Measurements from ENCODE around the gene LTBP2.

The LTBP2 gene

GRCh38 chr14:74612350-74613021 lies 449 bp upstream of the LTBP2 start:
- DNase-seq (ENCODE audit: low spot score) = peak; percentile 87

DNA sequence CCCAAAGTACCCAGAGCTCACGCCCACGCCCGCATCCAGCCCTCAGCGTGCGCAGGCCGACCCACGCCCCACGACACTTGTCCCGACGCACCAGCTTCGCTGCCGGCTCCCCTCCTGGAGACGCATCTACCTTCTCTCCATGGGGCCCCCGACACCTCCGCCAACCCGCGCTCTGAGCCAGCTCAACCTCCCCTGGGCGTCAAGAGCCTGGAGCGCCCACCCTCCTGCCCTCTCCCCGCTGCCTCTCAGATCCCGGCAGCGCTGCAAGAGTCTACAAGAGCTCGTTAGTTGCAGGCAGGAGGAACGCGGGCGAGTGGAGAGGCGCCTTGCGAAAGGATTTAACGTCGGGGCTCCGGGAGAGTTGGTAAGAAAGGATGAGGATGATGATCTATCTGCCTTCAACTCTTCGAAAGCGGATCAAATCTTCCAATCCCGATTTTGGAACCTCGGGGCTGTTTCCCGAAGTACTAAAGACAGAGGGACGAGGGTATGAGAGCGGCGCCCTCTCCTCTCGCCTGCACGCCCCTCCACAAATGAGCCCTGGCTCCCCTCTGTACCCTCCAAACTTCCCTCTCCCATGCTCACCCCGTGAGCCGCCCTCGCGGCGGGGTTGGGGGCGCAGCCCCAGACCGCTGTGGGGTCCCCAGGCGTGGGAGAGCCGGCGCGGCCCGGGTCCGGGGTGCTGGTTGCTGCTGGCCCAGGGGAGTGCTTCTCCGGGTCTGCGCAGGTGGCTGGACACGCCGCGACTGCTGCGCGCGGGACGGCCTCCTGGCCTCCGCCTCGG lies 979 bp downstream of the LTBP2 start:
- DNase-seq (ENCODE audit: low spot score) = peak; percentile 19

GRCh38 chr14:74610199-74610865 lies 1.7 kb downstream of the LTBP2 start:
- DNase-seq (ENCODE audit: low spot score) = no peak

DNA sequence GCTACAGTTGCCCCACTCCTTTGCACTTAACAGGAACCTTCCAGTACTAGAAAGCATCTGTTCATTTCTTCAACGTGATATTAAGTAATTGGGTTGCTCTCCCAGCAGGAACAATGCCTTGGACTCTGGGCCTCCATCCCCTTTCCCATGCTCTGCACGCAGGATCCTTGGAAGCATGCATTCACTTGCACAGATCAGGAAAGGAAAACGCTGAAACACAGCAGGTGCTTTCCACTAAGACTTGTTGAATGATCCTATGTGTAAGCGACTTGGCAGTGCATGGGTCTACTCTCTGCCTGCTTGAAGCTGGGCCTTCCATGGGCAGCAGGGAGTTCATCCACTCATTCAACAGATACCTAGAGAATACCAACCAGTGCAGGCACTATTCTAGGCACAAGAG lies 2.3 kb downstream of the LTBP2 start:
- peak; percentile 19 for DNase-seq (ENCODE audit: low spot score)

DNA sequence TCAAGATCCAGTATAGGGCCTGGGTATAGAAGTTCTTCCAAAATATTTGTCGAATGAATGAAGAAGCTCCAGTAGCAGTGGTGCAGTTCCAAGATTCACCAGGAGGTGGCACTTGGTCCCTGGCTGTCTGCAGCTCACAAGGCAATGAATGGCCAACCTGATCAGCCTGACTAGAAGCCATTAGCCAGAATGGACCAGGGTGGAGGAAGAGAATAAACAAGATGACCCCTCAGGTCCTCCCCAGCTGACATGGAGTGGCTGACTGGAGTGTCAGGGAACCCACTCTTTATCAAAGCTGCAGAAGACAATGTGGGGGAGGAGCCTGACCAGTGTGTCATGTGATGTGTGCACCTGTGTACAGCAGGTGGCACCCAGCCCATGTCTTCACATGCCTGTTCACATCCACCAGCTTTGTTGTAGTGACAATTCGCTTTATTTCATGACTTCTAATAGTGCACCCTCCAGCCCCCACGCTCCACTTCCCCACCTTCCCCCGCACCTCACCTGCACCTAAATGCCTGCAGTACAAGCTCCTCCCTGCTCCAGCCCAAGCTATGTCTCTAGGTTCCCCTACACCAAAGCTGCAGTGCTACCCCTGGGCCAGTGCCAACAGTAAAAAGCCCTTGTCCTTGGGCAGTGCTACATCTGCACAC lies 3.0 kb downstream of the LTBP2 start:
- DNase-seq (ENCODE audit: low spot score) = peak; percentile 83

- DNase-seq (ENCODE audit: low spot score) = no peak
Observed at GRCh38 chr14:74606727-74607126, 5.3 kb downstream of the LTBP2 start.

DNA sequence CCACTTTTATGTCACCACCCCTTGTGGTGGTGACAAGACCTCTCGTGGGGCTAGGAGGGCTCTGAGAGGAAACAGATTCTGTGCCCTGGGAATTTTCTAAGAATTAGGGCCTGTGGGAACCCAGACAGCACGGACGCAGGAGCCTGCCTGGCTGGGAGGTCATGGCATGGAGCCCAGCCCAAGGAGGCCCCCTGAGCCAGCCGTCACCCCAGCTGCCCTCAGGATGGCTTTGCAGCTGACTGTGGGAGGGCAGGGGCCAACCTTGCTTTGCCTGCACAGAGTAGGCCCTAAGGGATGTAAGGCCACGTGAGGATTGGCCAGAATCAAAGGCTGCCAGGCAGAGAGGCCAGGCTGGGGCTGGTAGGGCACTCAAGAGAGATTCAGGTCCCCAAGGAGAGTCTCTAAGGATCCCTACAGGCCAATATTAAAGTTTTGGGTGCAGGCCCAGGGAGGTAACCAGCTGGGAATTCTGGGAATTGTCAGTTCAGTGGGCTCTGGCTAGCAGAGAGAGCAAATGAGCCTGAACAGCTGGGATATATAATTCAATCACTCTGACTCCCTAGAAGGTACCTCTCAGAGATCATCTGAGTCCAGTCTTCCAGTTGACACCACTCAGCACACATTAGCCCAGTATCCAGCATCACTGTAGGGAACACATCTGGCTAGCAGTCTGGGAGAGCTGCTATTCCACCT lies 6.4 kb downstream of the LTBP2 start:
- DNase-seq (ENCODE audit: low spot score) = no peak

GRCh38 chr14:74604911-74605310 lies 7.1 kb downstream of the LTBP2 start:
- DNase-seq (ENCODE audit: low spot score) = no peak

DNA sequence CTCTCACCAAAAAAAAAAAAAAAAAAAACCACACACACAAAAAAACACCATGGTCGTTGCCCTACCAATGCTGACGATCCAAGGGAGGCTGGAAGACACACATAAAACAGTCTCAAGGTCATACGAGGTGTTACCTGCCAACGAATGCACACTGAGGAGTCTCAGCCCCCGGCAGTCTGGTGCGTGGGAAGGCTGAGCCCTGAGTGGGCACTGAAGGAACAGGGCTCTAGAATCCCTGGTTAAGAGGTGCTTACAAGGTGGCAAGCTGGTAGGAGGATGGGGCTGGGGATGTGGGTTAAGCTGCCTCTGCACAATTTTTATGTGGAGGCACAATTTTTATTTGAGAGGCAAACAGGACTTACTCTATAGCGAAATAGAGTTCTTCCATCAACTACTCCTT lies 7.9 kb downstream of the LTBP2 start:
- no peak for DNase-seq (ENCODE audit: low spot score)

DNA sequence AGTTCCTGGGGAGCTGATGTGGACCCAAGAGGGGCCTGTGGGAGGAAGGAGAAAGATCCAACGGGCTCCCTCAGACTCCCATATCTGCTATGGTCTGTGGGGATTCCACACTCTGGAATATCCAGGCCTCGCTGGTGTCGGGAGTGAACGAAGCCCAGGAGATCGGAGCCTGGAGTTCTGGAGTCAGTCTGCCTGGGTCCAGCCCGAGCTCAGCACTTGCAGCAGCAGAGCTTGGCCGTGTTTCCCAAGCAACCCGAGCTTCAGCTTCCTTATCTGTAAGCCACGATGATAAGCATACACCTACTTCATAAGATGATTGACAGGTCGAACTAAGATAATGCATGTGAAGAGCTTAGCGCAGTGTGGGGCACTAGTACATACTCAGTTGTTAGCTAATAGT lies 10.1 kb downstream of the LTBP2 start:
- no peak for DNase-seq (ENCODE audit: low spot score)

DNA sequence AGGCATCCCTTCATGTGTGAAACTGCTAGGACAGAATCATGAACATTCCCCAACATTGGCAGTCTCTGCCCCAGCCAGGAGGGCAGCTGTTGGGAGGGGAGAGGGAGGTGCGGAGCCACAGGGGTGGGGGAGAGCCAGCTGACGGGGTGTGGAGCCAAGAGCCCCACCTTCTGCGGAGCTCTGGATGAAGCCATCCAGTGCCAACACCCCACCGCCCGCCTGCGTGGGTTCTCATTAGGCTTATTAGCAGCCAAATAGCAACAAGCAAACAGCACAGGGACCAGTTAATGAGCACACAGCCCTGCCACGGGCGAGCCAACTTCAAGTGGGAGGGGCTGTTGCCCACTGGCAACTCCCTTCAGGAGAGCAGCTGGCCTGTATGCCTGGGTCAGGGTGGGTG lies 12.1 kb downstream of the LTBP2 start:
- no peak for DNase-seq (ENCODE audit: low spot score)

DNA sequence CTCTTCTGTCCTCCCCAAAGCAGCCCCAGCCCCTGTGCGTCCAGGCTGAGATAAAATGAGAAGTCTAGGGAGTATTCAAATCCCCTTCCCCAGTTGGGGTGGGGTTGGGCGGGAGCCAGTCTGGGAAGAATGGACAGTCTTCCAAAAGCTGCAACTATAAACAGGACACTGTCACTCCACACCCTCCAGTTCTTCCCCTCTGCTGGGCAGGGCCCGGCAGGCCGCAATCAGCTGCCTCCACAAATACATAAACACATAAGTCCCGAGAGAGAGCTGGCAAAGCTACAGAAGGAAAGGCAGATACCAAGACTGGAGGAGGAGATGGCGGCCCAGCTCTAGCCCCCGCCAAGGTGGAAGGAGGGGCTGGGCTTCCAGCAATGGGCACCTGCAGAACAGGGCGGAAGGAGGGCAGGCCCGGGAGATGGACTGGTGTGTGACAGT lies 12.7 kb downstream of the LTBP2 start:
- no peak for DNase-seq (ENCODE audit: low spot score)

- no peak for DNase-seq (ENCODE audit: low spot score)
Observed at GRCh38 chr14:74596741-74597450, 15.1 kb downstream of the LTBP2 start.

GRCh38 chr14:74595006-74595735 lies 16.9 kb downstream of the LTBP2 start:
- no peak for DNase-seq (ENCODE audit: low spot score)

DNA sequence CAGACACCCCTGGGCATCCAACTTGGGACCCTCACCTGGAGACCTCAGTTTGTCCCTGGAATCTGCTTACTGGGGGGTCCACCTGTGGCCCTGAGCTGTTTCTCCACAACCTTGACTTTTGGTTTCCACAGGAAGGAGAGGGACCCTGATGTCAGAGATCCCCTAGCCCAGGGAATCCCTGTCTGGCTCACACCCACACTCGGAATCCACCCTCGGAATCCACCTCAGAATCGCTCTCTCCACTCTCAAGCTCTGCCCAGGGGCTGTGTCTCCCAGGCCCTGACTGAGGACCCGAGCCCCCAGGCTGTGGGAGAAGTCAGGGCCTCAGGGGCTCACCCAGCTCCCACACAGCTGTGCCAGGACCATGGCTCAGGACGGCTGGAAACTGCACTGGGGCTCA lies 17.4 kb downstream of the LTBP2 start:
- DNase-seq (ENCODE audit: low spot score) = no peak

DNA sequence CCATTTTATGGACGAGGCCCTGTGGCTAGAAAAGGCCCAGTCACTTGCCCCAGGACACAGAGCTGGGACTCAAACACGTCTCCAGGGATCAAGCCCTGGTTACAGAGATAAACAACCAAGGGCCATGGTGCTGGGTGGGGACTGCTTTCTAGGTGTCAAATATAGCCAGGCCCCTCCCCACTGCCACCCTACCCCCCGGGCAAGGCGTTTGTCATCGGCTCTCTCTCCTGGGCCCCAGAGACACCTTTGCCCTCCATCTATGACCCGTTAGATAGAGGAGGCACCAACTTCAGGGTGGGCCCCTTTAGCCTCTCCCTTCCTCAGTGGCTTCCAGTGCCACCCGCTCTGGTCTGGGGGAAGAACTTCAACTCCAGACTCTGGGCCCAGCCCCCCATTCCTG lies 18.0 kb downstream of the LTBP2 start:
- DNase-seq (ENCODE audit: low spot score) = no peak

DNA sequence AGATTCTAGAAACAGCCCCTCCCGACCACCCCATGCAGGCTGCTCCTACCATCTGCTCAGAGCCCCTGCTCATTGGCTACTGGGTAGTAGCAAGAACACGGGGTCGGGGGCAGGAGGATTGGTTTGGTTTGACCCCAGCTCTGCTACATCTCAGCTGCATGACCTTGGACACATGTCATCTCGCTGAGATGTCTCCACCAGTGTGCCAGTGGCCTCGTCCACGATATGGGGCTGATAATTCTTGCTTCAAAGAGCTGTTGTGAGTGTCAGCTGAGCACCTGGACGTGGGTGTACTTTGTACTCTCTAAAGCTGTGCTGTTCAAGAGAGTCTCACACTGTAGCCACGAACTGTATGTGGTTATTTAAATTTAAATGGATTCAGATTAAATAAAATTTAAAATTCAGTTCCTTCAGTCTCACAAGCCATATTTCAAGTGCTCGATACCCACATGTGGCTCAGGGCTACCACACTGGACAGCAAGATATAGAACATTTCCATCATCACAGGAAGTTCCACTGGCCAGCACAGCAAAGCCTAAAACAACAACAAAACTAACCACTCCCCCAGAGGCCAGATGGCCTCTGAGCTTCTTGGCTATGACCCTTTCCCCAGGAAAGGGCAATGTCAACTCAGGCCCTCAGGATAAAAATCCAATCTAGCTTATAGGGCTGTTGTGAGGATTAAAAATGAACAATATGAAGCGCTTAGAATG lies 18.6 kb downstream of the LTBP2 start:
- DNase-seq (ENCODE audit: low spot score) = no peak

GRCh38 chr14:74592476-74593201 lies 19.4 kb downstream of the LTBP2 start:
- no peak for DNase-seq (ENCODE audit: low spot score)

DNA sequence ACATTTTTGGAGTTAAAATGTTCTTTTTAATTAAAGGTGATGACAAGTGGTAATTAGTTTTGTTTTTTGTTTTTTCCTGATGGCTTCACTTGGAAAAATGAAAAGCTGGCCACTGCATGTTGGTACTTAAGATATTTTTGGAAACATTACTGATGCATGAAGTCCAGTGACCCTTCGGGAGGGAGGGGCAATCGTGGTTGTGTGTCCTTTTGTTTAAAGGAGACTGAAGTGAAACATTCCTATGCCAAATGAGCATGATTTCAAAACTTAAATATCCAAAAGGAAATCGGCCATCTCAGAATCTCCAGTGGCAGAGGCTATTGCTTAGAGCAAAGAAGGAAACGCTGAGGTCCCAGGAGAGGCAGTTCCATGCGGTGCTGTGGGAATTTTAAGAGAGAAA lies 20.1 kb downstream of the LTBP2 start:
- DNase-seq (ENCODE audit: low spot score) = no peak

All from kidney tubule cell (primary cell).